ENCODE data around the gene SLC34A3. TPM values are rescaled to one million over a fixed set of nuclear protein-coding genes. Genes with fewer than 3 reads are reported as not detected.

Gene SLC34A3
- total RNA-seq, 1 experiment from 2014 or later: not detected

DNA sequence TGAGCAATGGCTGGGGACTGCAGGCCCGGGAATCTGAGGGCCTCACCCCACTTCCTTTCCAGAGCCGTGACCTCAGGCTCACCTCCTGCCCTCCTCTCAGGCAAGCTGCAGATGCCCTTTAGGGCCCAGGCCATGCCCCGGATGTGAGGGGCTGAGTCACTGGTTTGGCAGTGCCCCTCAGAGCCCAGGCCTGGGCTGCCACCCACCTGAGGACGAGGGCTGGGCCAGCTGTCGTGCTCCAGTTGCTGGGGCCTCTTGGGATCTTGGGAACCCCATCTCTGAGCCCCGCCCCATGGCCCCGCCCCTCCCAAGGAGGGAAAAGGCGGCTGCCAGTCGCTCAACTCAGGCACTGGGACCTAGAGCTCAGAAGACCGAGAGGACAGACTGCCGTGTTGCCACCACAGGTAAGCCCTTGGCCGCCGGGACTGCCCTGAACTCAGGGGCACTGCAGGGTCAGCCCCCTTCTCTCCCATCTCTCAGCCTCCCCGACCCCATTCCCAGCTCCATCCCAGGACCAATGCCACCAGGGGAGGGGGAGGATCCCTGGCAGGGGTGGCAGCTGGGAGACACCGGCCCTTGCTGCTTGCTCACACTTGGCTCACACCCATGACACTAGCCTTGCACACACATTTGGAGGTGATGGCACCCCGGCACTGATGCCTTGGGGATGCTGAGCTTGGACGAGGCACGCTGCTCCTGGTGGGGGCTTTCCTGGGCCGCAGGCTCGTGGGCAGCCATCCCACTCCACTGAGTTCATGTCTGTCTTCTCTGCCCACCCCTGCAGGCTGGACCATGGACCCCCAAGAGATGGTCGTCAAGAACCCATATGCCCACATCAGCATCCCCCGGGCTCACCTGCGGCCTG, 5.6 kb upstream of the SLC34A3 start, which contains the start of gene CYSRT1:
TSS of gene CYSRT1 (plus strand) at position 345 of the 865 bp plus-strand sequence. CDS start at position 793, 448 bp downstream.
- in situ Hi-C loops (cut with HindIII; ENCODE audit: low pct_unique_long_range_greater_than_20kb, low sequenced_read_pairs): no loop called here
- DNase-seq (ENCODE audit: low read depth, low spot score): no peak

DNA sequence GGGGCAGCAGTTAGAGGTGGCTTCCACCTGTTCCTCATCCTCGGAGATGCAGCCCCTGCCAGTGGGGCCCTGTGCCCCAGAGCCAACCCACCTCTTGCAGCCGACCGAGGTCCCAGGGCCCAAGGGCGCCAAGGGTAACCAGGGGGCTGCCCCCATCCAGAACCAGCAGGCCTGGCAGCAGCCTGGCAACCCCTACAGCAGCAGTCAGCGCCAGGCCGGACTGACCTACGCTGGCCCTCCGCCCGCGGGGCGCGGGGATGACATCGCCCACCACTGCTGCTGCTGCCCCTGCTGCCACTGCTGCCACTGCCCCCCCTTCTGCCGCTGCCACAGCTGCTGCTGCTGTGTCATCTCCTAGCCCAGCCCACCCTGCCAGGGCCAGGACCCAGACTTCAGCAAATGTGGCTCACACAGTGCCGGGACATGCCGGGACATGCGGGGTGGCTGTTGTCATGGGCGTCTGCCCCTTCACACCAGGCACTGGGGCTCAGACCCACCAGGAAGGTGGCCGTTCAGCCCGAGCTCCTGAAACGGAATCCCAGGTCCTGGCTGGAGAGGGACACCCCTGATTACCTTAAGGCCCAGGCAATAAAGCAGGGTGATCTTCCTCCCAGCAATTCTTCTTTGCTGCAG, 4.9 kb upstream of the SLC34A3 start:
- no peak for DNase-seq (ENCODE audit: low read depth, low spot score)
- in situ Hi-C loops (cut with HindIII; ENCODE audit: low pct_unique_long_range_greater_than_20kb, low sequenced_read_pairs): no loop called here

DNA sequence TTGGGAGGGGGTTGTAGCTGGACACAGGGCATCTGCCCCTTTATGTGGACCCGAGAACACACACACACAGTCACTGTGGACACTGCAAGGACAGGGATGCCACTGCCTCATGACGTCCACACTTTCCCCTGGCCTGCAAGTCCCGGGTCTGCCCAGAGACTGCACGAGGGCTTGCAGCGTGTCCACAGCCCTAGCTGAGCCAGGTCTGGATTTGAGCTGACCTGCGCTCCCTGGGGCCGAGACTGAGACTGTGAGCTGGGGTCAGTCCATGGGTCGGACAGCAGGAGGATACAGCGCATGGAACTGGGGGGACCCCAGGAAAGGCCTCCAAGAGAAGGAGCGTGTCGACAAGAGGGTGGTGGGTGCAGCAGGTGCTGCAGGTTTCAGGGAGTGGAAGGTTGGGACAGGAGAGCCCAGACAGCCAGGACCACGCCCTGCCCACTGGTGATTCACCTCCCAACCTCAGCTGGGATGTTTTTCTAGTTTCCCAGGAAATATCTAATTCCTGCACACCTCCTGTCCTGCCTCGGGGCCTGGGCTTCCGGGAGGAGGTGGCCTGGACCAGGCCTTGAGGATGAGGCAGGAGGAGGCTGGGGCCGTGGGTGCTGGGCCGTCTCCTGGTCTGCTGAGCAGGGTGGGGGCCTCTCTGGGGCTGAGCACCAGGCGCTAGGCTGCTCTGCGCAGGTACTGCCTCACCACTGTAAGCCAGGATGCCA, 4.2 kb upstream of the SLC34A3 start:
- in situ Hi-C loops (cut with HindIII; ENCODE audit: low pct_unique_long_range_greater_than_20kb, low sequenced_read_pairs): no loop called here
- DNase-seq (ENCODE audit: low read depth, low spot score): no peak

DNA sequence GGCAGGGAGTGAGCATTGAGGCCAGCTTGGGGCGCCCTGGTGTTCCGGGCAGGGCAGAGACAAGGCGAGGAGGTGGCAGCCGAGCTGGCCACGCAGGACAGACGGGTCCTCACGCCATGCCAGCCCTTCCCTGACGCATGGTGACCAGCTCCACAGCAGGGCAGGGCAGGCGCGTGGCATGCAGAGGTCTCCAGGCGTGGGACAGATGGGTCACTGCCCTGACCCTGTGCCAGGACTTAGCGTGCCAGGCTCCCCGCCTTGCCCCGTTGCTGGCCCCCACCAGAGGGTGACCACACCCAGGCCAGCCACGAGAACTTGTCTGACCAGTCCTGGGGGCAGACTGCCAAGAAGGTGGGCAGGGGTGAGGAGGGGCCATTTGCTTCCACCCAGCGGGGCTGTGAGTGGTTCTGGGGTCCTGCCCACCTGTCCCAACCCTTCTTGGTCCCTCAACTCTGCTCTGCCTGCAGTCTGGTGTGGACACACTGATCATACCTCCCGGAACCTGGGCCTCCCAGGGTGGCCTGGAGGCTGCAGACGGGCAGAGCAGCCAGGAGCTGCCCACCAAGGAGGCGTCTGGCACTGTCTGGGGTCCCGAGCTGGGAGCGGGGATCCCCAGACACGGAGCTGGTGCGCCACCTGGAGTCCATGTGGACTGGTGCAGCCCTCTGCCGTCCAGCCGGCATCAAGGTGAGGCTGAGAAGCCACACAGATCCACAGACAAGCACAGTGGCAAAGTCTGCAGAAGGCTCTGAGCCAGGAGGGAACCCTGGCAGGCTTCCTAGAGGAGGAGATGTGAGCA, 3.4 kb upstream of the SLC34A3 start, which contains the start of gene RNF224:
TSS of gene RNF224 (plus strand) at position 449 of the 799 bp plus-strand sequence. CDS start 834 bp downstream, outside the sequence.
- in situ Hi-C loops (cut with HindIII; ENCODE audit: low pct_unique_long_range_greater_than_20kb, low sequenced_read_pairs): no loop called here
- peak; percentile 78 for DNase-seq (ENCODE audit: low read depth, low spot score)

DNA sequence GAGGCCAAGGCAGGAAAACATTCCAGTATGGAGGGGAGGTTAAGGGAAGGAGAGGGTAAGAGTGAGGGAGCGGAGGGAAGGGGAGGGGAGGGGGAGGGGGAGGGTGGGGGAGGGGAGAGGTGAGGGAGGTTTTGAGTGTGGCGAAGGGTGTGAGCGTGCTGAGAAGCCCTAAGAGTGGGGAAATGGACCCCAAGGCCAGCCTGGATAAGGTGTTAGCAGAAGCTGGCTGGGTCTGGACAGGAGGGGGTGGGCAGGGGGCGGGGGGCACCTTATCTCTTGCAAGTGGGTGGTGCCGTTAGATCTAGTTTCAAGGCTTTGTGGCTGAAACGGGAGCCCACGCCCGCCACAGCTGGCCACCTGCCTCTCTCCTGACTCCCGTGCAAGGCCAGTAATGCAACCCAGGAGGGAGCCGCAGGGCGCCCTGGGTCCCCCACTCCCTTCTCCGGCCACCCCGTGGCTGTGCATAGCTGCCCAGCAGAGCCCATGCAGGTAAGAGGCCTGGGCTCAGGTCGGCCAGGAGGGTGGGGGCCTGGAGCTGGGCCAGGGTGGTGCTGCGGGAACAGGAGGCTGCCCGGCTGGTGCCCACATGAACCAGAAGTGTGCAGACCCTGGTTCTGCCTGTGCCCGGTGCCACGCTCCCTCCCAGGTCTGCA, 2.7 kb upstream of the SLC34A3 start:
- in situ Hi-C loops (cut with HindIII; ENCODE audit: low pct_unique_long_range_greater_than_20kb, low sequenced_read_pairs): no loop called here
- no peak for DNase-seq (ENCODE audit: low read depth, low spot score)

DNA sequence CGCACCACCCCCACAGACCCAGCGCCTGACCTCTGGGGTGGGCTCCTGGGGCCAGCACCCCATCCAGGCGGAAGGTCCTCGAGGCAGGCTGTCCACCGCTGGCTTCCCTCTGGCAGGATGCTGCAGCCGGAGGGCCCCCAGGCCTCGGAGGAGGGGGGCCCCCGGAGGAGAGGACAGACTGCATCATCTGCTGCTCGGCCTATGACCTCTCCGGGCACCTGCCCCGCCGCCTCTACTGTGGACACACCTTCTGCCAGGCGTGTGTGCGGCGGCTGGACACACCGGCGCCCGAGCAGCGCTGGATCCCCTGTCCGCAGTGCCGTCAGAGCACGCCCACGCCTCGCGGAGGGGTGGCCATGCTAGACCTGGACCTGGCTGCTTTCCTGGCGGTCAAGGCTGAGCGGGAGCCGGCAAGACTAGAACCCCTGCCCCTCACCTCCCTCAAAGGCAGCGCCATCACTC, 2.2 kb upstream of the SLC34A3 start:
- no peak for DNase-seq (ENCODE audit: low read depth, low spot score)
- in situ Hi-C loops (cut with HindIII; ENCODE audit: low pct_unique_long_range_greater_than_20kb, low sequenced_read_pairs): no loop called here

DNA sequence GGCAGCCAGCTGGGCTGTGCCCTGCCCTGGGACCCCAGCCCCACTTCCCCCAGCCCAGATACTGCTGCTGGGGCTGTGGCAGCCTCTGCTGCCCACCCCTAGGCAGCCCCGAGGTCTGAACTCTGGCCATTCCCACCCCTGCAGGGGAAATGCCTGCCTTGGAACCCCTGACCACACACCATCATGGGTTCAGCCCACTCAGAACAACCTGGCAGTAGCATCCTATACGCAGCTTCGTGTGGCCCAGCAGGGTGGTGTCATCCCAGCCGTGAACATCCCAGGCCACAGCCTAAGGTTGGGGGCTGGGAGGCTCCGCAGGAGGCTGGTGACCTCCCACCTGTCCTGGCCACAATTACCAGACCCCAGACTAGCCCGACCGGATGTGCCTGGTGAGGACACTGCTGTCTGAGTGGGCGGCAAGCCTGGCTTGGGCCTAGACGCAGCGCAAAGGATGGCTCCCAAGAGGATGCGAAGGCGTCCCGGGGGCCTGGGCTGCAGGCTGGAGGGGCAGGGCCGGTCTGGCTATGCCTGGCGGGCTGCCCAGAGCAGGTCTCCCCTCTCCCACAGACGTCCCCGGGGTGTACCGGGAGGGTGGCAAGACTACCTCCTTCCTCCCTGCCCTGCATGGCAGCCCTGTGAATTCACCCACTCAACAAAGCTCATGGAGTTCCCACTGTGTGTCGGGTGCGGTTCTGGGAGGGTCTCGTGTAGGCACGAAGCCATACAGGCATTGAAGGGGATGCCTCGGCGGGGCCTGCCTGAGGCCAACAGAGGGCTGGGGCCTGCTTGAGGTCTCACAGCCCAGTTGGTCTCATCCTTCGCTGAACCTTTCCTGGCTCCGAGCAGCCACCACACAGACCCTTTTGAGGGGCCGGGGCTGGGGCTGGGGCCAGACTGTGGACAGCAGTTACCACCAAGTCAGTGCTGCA, 1.5 kb upstream of the SLC34A3 start:
- DNase-seq (ENCODE audit: low read depth, low spot score): no peak
- in situ Hi-C loops (cut with HindIII; ENCODE audit: low pct_unique_long_range_greater_than_20kb, low sequenced_read_pairs): no loop called here

DNA sequence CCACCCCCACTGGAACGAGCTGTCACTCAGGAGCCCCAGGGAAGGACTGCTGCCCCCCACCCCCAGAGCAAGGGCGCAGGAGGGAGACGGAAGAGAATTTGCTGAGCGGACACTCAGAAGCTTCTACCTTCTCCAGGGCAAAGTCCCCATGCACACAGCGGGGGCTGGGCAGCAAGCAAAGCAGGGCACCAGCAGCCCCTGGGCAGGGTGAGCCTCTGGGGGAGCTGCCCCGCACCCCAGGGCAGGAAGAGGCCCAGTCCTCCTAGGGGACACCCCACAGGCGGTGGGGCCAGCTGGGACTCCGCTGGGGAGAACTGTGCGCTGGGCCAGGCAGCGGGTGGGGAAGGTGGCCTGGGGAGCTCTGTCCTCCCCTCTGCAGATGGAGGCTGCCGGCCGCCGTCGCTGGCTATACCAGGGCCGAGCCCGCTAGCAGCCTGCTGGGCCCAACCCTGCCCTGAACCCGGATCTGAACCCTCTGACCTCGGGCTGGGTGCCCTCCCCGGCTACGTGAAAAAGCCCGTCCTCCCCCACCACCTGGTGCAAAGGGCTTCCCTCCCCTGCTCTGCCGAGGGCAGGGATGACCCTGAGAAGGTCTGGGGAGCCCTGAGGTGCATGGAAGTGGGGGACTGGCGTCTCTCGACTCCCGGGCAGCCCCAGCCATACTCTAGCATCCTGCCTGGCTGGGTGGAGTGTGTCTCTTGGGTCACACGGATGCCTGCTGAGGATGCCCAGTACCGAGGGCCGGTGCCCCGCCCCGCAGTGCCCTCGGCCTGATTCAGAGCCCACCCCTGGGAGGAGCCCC, 597 bp upstream of the SLC34A3 start:
- peak; percentile 40 for DNase-seq (ENCODE audit: low read depth, low spot score)
- in situ Hi-C loops (cut with HindIII; ENCODE audit: low pct_unique_long_range_greater_than_20kb, low sequenced_read_pairs): no loop called here

DNA sequence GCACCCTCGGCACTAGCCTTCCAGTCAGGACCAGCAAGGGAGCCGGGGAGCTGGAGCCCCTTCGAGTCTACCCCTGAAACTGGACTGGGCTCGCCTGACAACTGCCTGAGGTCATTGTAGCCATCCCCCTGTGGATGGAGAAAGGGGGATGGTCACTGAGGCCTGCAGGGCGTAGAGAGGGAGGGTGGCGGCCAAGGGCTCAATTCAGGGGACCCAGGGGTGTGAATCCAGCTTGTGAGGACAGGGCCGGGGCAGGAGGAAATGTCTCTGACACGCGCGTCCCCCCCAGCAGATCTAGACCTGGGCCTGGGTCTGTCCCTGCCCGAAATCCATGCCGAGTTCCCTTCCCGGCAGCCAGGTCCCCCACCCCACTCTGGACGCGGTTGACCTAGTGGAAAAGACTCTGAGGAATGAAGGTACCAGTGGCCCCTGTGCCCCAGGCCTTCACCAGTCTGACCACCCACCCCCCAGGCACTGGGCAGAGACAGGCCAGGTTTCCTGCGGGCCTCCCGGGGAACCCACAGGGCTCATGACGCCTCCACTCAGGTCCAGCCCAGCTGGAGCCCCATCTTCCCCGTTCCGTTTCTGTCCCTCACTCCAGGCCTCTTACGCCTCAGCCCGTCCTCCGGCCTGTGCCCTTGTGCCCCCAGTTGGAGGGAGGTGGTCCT, 805 bp downstream of the SLC34A3 start:
- in situ Hi-C loops (cut with HindIII; ENCODE audit: low pct_unique_long_range_greater_than_20kb, low sequenced_read_pairs): no loop called here
- DNase-seq (ENCODE audit: low read depth, low spot score): no peak

DNA sequence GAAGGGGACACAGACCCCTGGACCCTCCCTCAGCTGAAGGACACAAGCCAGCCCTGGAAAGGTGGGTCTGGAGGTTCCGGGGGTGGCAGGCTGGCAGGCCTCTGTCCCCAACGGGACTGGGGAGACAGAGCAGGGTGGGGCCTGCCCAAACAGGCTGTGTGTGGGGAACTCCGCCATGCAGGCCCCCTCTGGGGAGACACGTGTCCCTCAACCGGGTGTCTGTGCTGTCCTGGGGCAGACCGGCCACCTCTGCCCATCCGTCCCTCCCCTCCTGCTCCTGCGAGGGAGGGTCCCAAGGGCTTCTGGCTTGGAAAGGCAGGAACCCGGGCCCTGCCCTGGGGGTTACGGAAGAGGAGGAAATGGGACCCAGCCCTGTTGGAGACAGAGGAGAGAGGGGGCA, 1.4 kb downstream of the SLC34A3 start:
- DNase-seq (ENCODE audit: low read depth, low spot score): no peak
- in situ Hi-C loops (cut with HindIII; ENCODE audit: low pct_unique_long_range_greater_than_20kb, low sequenced_read_pairs): no loop called here

DNA sequence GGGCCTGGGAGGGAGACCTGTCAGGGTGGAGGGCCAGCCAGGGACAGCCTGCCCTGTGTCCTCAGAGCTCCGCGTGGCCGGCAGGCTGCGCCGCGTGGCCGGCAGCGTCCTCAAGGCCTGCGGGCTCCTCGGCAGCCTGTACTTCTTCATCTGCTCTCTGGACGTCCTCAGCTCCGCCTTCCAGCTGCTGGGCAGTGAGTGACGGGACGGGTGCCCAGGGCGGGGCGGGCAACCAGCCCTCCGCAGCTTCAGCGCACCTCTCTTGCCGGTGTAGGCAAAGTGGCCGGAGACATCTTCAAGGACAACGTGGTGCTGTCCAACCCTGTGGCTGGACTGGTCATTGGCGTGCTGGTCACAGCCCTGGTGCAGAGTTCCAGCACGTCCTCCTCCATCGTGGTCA, 1.8 kb downstream of the SLC34A3 start:
- in situ Hi-C loops (cut with HindIII; ENCODE audit: low pct_unique_long_range_greater_than_20kb, low sequenced_read_pairs): no loop called here
- DNase-seq (ENCODE audit: low read depth, low spot score): no peak

DNA sequence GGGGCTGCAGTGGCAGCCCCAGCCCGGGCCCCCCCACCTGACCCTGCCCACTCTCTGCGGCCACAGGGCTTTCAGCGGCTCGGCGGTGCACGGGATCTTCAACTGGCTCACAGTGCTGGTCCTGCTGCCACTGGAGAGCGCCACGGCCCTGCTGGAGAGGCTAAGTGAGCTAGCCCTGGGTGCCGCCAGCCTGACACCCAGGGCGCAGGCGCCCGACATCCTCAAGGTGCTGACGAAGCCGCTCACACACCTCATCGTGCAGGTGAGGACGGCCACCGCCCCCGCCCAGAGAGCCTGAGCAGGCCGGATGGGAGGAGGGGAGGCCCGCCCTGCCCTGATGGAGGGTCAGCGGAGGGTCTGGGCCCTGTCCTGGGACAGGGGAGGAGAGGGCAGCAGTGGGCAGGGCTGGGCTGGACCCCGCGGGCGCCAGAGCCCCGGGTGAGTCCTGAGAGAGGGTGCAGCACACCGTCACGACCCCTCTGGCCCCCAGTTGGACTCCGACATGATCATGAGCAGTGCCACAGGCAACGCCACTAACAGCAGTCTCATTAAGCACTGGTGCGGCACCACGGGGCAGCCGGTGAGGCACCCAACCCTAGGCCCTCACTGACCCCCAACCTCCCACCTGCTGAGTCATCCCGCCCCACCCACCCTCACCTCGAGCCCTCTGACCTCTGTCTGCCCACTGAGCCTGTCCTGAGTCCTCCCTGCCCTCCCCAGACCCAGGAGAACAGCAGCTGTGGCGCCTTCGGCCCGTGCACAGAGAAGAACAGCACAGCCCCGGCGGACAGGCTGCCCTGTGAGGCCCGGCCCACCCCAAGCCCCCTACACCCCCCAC, 2.7 kb downstream of the SLC34A3 start:
- in situ Hi-C loops (cut with HindIII; ENCODE audit: low pct_unique_long_range_greater_than_20kb, low sequenced_read_pairs): no loop called here
- no peak for DNase-seq (ENCODE audit: low read depth, low spot score)

DNA sequence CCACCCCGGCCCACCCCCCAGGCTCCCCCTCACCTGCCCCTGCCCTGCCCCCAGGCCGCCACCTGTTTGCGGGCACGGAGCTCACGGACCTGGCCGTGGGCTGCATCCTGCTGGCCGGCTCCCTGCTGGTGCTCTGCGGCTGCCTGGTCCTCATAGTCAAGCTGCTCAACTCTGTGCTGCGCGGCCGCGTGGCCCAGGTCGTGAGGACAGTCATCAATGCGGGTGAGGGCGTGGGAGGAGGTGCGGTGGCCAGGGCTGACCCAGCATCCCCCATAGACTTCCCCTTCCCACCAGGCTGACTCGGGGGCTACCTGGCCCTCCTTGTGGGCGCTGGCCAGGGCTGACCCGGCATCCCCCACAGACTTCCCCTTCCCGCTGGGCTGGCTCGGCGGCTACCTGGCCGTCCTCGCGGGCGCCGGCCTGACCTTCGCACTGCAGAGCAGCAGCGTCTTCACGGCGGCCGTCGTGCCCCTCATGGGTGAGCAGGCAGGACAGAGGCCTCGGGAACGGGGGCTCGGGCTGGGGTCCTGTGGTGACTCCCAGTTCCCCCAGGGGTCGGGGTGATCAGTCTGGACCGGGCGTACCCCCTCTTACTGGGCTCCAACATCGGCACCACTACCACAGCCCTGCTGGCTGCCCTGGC, 3.5 kb downstream of the SLC34A3 start:
- in situ Hi-C loops (cut with HindIII; ENCODE audit: low pct_unique_long_range_greater_than_20kb, low sequenced_read_pairs): no loop called here
- no peak for DNase-seq (ENCODE audit: low read depth, low spot score)

Measured in SK-MEL-5 (cell line).